Measurements from ENCODE around the gene TNNT1.

DNA sequence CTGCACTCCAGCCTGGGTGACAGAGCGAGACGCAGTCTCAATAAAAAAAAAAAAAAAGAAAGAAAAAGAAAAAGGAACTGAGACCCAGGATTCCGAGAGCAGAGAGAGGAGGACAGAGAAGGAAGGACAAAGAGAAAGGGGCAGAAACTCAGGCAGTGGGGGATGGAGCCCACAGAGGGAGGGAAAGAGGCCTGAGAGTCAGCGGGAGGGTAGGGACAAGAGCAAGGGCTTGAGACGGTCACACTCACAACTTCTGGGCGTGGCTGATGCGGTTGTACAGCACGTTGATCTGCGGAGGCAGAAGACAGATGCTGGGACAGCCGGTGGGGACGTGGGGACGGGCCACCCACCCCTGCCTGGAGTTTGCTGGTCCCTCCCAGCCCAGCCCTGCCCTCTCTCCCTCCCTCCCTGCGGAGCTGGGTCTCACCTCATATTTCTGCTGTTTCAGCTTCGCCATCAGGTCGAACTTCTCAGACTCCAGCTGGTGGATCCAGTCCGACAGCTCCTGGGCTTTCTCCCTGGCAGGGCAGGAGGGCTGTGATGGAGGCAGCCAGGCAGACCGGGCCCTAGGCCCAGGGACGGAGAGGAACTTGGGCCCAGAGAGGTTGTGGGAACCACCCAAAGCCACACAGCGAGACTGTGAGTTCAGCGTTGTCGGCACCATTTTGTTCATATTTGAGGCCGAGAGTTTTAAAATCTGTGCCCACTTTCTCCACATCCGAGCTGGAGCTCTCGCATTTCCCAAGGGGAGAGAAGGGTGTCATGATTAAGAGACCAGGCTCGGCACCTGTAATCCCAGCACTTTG lies 15.2 kb downstream of the TNNT1 start:
- TF ChIP-seq FOXM1 (IDR thresholded peaks at IDR 0.05; ENCODE audit: borderline replicate concordance): no peak
- TF ChIP-seq SUZ12 (IDR thresholded peaks at IDR 0.05): no peak
- TF ChIP-seq ELF4 (IDR thresholded peaks at IDR 0.05): no peak
- TF ChIP-seq SP1 (IDR thresholded peaks at IDR 0.05): no peak
- TF ChIP-seq, protein P1, sequence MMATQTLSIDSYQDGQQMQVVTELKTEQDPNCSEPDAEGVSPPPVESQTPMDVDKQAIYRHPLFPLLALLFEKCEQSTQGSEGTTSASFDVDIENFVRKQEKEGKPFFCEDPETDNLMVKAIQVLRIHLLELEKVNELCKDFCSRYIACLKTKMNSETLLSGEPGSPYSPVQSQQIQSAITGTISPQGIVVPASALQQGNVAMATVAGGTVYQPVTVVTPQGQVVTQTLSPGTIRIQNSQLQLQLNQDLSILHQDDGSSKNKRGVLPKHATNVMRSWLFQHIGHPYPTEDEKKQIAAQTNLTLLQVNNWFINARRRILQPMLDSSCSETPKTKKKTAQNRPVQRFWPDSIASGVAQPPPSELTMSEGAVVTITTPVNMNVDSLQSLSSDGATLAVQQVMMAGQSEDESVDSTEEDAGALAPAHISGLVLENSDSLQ (IDR thresholded peaks at IDR 0.05): no peak
- no peak for TF ChIP-seq LEF1 (IDR thresholded peaks at IDR 0.05; ENCODE audit: borderline replicate concordance)
- no peak for TF ChIP-seq ARNT (IDR thresholded peaks at IDR 0.05)
- no peak for TF ChIP-seq FOXA1 (IDR thresholded peaks at IDR 0.05)
- no peak for TF ChIP-seq BHLHE40 (IDR thresholded peaks at IDR 0.05; ENCODE audit: borderline replicate concordance)
- TF ChIP-seq CTBP1 (IDR thresholded peaks at IDR 0.05; ENCODE audit: borderline replicate concordance): no peak
- no peak for TF ChIP-seq NFRKB (IDR thresholded peaks at IDR 0.05)
- TF ChIP-seq FOXK2 (IDR thresholded peaks at IDR 0.05): no peak
